ENCODE results near the gene CLIC2.

DNA sequence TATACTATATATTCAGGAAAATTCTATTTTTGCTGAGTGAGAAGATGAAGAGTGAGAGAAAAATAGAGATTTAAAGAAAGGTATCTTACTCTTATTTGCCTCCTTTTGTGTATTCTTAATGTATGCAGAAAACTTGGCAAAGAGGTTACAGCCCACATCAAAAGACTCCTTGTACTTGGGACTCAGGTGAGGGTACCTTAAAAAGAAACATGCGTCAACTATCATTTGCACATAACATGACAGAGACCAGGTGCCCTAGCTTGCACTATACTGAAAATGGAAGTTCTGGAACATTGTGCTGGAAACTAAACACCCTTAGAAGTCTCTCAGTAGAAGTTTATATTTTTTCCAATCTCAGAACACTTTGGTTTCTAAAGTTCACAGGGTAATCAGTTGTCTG lies 54.5 kb downstream of the CLIC2 start:
- TF ChIP-seq ZNF274 (IDR thresholded peaks at IDR 0.05; ENCODE audit: low read depth, low read length) = no peak
- TF ChIP-seq YY1 (IDR thresholded peaks at IDR 0.05; ENCODE audit: insufficient read depth, insufficient read length) = no peak
